ENCODE measurements around the gene EYS.

EYS gene

GRCh38 chr6:63999613-64000012 lies 1707.4 kb downstream of the EYS start:
- H3K4me1 ChIP-seq (ENCODE audit: insufficient read depth, low read length, poor library complexity, severe bottlenecking): no peaks in the 10 kb centered on the region
- no peaks in the 10 kb centered on the region for H3K36me3 ChIP-seq (ENCODE audit: insufficient read depth, low read length)
- H3K79me2 ChIP-seq (ENCODE audit: insufficient read depth, low read length): no peaks in the 10 kb centered on the region
- no peak for TF ChIP-seq EZH2phosphoT487 (IDR thresholded peaks at IDR 0.05; ENCODE audit: borderline replicate concordance)
- no peak for TF ChIP-seq CTCF (conservative IDR thresholded peaks at IDR 0.05; ENCODE audit: low read length)
- H3K27me3 ChIP-seq (ENCODE audit: insufficient read depth, low read length, poor library complexity, severe bottlenecking): no peaks in the 10 kb centered on the region
- no peaks in the 10 kb centered on the region for H3F3A ChIP-seq (ENCODE audit: low read depth)
- no peaks in the 10 kb centered on the region for H3K9me3 ChIP-seq (ENCODE audit: insufficient read depth, low read depth, low read length)
- H2AFZ ChIP-seq (ENCODE audit: low read length): no peak overlapping the region
- H4K20me1 ChIP-seq (ENCODE audit: insufficient read depth, low read length, poor library complexity, severe bottlenecking): no peaks in the 10 kb centered on the region
- H3K9ac ChIP-seq (ENCODE audit: low read depth, low read length, poor library complexity, severe bottlenecking): no peak overlapping the region
- H3K9me2 ChIP-seq (replicated peaks; ENCODE audit: low read depth, low read length): no peaks in the 10 kb centered on the region
- H3K4me3 ChIP-seq (ENCODE audit: low read length, poor library complexity, severe bottlenecking): no peak overlapping the region
- H3K4me2 ChIP-seq (ENCODE audit: low read depth, low read length, poor library complexity, severe bottlenecking): no peak overlapping the region

GRCh38 chr6:63998991-63999390 lies 1708.0 kb downstream of the EYS start:
- Histone ChIP-seq H3K4me1 (ENCODE audit: insufficient read depth, low read length, poor library complexity, severe bottlenecking) (no peaks in the 10 kb centered on the region), H4K20me1 (ENCODE audit: insufficient read depth, low read length, poor library complexity, severe bottlenecking) (no peaks in the 10 kb centered on the region), H3K9me3 (ENCODE audit: insufficient read depth, low read depth, low read length) (no peaks in the 10 kb centered on the region), H3K4me2 (ENCODE audit: low read depth, low read length, poor library complexity, severe bottlenecking) (no peak overlapping the region), H3K36me3 (ENCODE audit: insufficient read depth, low read length) (no peaks in the 10 kb centered on the region), H3K9me2 (replicated peaks; ENCODE audit: low read depth, low read length) (no peaks in the 10 kb centered on the region), H3K9ac (ENCODE audit: low read depth, low read length, poor library complexity, severe bottlenecking) (no peak overlapping the region), H3K27me3 (ENCODE audit: insufficient read depth, low read length, poor library complexity, severe bottlenecking) (no peaks in the 10 kb centered on the region), H3K4me3 (ENCODE audit: low read length, poor library complexity, severe bottlenecking) (no peak overlapping the region), H3K79me2 (ENCODE audit: insufficient read depth, low read length) (no peaks in the 10 kb centered on the region), H2AFZ (ENCODE audit: low read length) (no peak overlapping the region), H3F3A (ENCODE audit: low read depth) (no peaks in the 10 kb centered on the region)
- TF ChIP-seq CTCF (conservative IDR thresholded peaks at IDR 0.05; ENCODE audit: low read length) (no peak), EZH2phosphoT487 (IDR thresholded peaks at IDR 0.05; ENCODE audit: borderline replicate concordance) (no peak)

GRCh38 chr6:63997734-63998133 lies 1709.3 kb downstream of the EYS start:
- H3K79me2 ChIP-seq (ENCODE audit: insufficient read depth, low read length): no peaks in the 10 kb centered on the region
- H3K9me3 ChIP-seq (ENCODE audit: insufficient read depth, low read depth, low read length): no peaks in the 10 kb centered on the region
- H3K9me2 ChIP-seq (replicated peaks; ENCODE audit: low read depth, low read length): no peaks in the 10 kb centered on the region
- no peaks in the 10 kb centered on the region for H4K20me1 ChIP-seq (ENCODE audit: insufficient read depth, low read length, poor library complexity, severe bottlenecking)
- H3K4me1 ChIP-seq (ENCODE audit: insufficient read depth, low read length, poor library complexity, severe bottlenecking): no peaks in the 10 kb centered on the region
- H3F3A ChIP-seq (ENCODE audit: low read depth): no peaks in the 10 kb centered on the region
- no peaks in the 10 kb centered on the region for H3K27me3 ChIP-seq (ENCODE audit: insufficient read depth, low read length, poor library complexity, severe bottlenecking)
- H3K9ac ChIP-seq (ENCODE audit: low read depth, low read length, poor library complexity, severe bottlenecking): no peak overlapping the region
- H3K4me2 ChIP-seq (ENCODE audit: low read depth, low read length, poor library complexity, severe bottlenecking): no peak overlapping the region
- H2AFZ ChIP-seq (ENCODE audit: low read length): no peak overlapping the region
- no peaks in the 10 kb centered on the region for H3K36me3 ChIP-seq (ENCODE audit: insufficient read depth, low read length)
- TF ChIP-seq EZH2phosphoT487 (IDR thresholded peaks at IDR 0.05; ENCODE audit: borderline replicate concordance) (no peak), CTCF (conservative IDR thresholded peaks at IDR 0.05; ENCODE audit: low read length) (no peak)
- no peak overlapping the region for H3K4me3 ChIP-seq (ENCODE audit: low read length, poor library complexity, severe bottlenecking)

Measured in Loucy (cell line).